GM18909 (cell line): ENCODE data around the gene LSR.
"Not testable (repeated sequence)": the region's sequence is repeated elsewhere in the genome, so short reads cannot be mapped to it uniquely, and the experiment has no call there.

ENCODE experiments used
- ATAC-seq: cut with Tn5 transposase; IDR thresholded peaks from one replicate; pipeline ENCODE4 v1.9.1; 2021; ENCODE audit warnings: mild to moderate bottlenecking; ENCODE audit not compliant: unreplicated experiment, poor library complexity

LSR gene

GRCh38 chr19:35216833-35217648 is 31.8 kb upstream of the LSR start:
- no peak for ATAC-seq

- no peak for ATAC-seq
Observed at GRCh38 chr19:35217649-35217990, 31.2 kb upstream of the LSR start.

GRCh38 chr19:35219008-35219407 is 29.8 kb upstream of the LSR start:
- ATAC-seq = no peak

- no peak for ATAC-seq
Observed at GRCh38 chr19:35220315-35220921, 28.4 kb upstream of the LSR start.

- ATAC-seq = not testable (repeated sequence)
Observed at GRCh38 chr19:35220973-35221590, 27.7 kb upstream of the LSR start.

GRCh38 chr19:35222373-35223015 is 26.3 kb upstream of the LSR start:
- no peak for ATAC-seq

GRCh38 chr19:35223084-35223790 is 25.6 kb upstream of the LSR start:
- ATAC-seq = no peak

GRCh38 chr19:35223862-35224505 is 24.8 kb upstream of the LSR start:
- ATAC-seq = no peak

GRCh38 chr19:35224681-35225571 is 23.9 kb upstream of the LSR start:
- ATAC-seq = no peak

- no peak for ATAC-seq
Observed at GRCh38 chr19:35225951-35226350, 22.9 kb upstream of the LSR start.

GRCh38 chr19:35226748-35227147 is 22.1 kb upstream of the LSR start:
- ATAC-seq = no peak

GRCh38 chr19:35228177-35228930 is 20.4 kb upstream of the LSR start, which contains the start of gene FAM187B:
Gene FAM187B, minus strand, starts transcription at chr19:35228739. Its CDS starts 59 bp downstream, at chr19:35228680.
- no peak for ATAC-seq

- ATAC-seq = no peak
Observed at GRCh38 chr19:35229601-35230000, 19.2 kb upstream of the LSR start.

GRCh38 chr19:35231956-35232645 is 16.7 kb upstream of the LSR start:
- no peak for ATAC-seq

GRCh38 chr19:35232912-35233311 is 15.9 kb upstream of the LSR start:
- no peak for ATAC-seq

- ATAC-seq = no peak
Observed at GRCh38 chr19:35236638-35237400, 12.0 kb upstream of the LSR start.

- ATAC-seq = not testable (repeated sequence)
Observed at GRCh38 chr19:35239597-35239996, 9.2 kb upstream of the LSR start.
